Neural cell (in vitro differentiated cells): ENCODE results near the gene SLCO2A1. TPM values are rescaled to one million over a fixed set of nuclear protein-coding genes. Genes with fewer than 3 reads are reported as not detected.

Source experiments
- H2AFZ ChIP-seq: fragments of 200-600, 300-800 bp; sonication (generic), shearing (Covaris generic); 2 replicates; pipeline ENCODE4 v1.6.0; 2014; ENCODE audit warnings: low read depth, mild to moderate bottlenecking, antibody characterized with exemption, low read length, moderate library complexity
- H3F3A ChIP-seq: fragments of 200-600 bp; shearing (Covaris generic); 2 replicates; pipeline ENCODE4 v1.6.1; 2016; ENCODE audit warnings: mild to moderate bottlenecking, moderate library complexity, mixed read lengths, antibody characterized with exemption, low read length; ENCODE audit not compliant: insufficient read depth, poor library complexity, severe bottlenecking
- H3K27ac ChIP-seq: fragments of 200-600, 300-800 bp; sonication (generic), shearing (Covaris generic); 2 replicates; pipeline ENCODE4 v1.5.1; 2014; ENCODE audit warnings: mild to moderate bottlenecking, low read length, moderate library complexity
- H3K27me3 ChIP-seq: fragments of 300-800, 200-600 bp; sonication (generic), shearing (Covaris generic); 2 replicates; pipeline ENCODE4 v1.6.0; 2014; ENCODE audit warnings: mild to moderate bottlenecking, low read depth, low read length, moderate library complexity; ENCODE audit not compliant: insufficient read depth
- H3K36me3 ChIP-seq: fragments of 300-800, 200-600 bp; sonication (generic), shearing (Covaris generic); 2 replicates; pipeline ENCODE4 v1.5.1; 2014; ENCODE audit warnings: mild to moderate bottlenecking, antibody characterized with exemption, low read length, moderate library complexity; ENCODE audit not compliant: insufficient read depth
- H3K4me2 ChIP-seq: fragments of 300-800, 200-600 bp; sonication (generic), shearing (Covaris generic); 2 replicates; pipeline ENCODE4 v1.6.0; 2014; ENCODE audit warnings: mild to moderate bottlenecking, low read length
- H3K4me3 ChIP-seq: fragments of 300-800, 200-600 bp; sonication (generic), shearing (Covaris generic); 2 replicates; pipeline ENCODE4 v1.5.1; 2014; ENCODE audit warnings: mild to moderate bottlenecking, low read length, moderate library complexity
- H3K79me2 ChIP-seq: fragments of 200-600 bp; shearing (Covaris generic); replicated peaks from 2 replicates; pipeline ENCODE4 v1.6.0; 2014; ENCODE audit warnings: mild to moderate bottlenecking, low read length, moderate library complexity; ENCODE audit not compliant: insufficient read depth
- H3K9ac ChIP-seq: fragments of 300-800, 200-600 bp; sonication (generic), shearing (Covaris generic); 2 replicates; pipeline ENCODE4 v1.6.1; 2016; ENCODE audit warnings: mild to moderate bottlenecking, low read length, mixed read lengths
- H3K9me2 ChIP-seq: fragments of 200-600 bp; shearing (Covaris generic); 2 replicates; pipeline ENCODE4 v1.6.1; 2016; ENCODE audit warnings: mild to moderate bottlenecking, low read length, mixed read lengths; ENCODE audit not compliant: insufficient read depth
- H3K9me3 ChIP-seq: fragments of 200-600, 300-800 bp; sonication (generic), shearing (Covaris generic); 2 replicates; pipeline ENCODE4 v1.6.1; 2016; ENCODE audit warnings: mild to moderate bottlenecking, mixed run types, low read length, moderate library complexity, mixed read lengths
- H4K20me1 ChIP-seq: fragments of 200-600 bp; shearing (Covaris generic); 2 replicates; pipeline ENCODE4 v1.6.1; 2016; ENCODE audit warnings: mild to moderate bottlenecking, mixed run types; ENCODE audit not compliant: insufficient read depth
- CTCF ChIP-seq: fragments of 450-650 bp; IDR thresholded peaks from 2 replicates; pipeline ENCODE4 v1.5.1; 2014; ENCODE audit warnings: antibody characterized with exemption, mild to moderate bottlenecking, moderate library complexity; ENCODE audit not compliant: poor library complexity, severe bottlenecking
- EP300 ChIP-seq: fragments of 450-650 bp; conservative IDR thresholded peaks from 2 replicates; pipeline ENCODE4 v1.6.1; 2014; ENCODE audit warnings: antibody characterized with exemption, mild to moderate bottlenecking, moderate library complexity; ENCODE audit not compliant: poor library complexity, severe bottlenecking
- EZH2 ChIP-seq: fragments of 200-600, 300-800 bp; shearing (Covaris generic), sonication (generic); IDR thresholded peaks from 2 replicates; pipeline ENCODE4 v1.6.1; 2014; ENCODE audit warnings: antibody characterized with exemption, low read length, borderline replicate concordance, mild to moderate bottlenecking; ENCODE audit not compliant: insufficient read depth, poor library complexity, severe bottlenecking
- MXI1 ChIP-seq: fragments of 450-650 bp; conservative IDR thresholded peaks from 2 replicates; pipeline ENCODE4 v1.6.1; 2014; ENCODE audit warnings: antibody characterized with exemption, mild to moderate bottlenecking; ENCODE audit not compliant: poor library complexity, severe bottlenecking
- POLR2AphosphoS5 ChIP-seq: IDR thresholded peaks from 2 replicates; pipeline ENCODE4 v1.6.1; 2012
- RAD21 ChIP-seq: fragments of 450-650 bp; conservative IDR thresholded peaks from 2 replicates; pipeline ENCODE4 v1.6.1; 2014; ENCODE audit warnings: antibody characterized with exemption, mild to moderate bottlenecking, moderate library complexity
- REST ChIP-seq: IDR thresholded peaks from 2 replicates; pipeline ENCODE4 v1.6.1; 2012; ENCODE audit warnings: borderline replicate concordance
- SMC3 ChIP-seq: fragments of 450-650 bp; conservative IDR thresholded peaks from 2 replicates; pipeline ENCODE4 v1.6.1; 2014; ENCODE audit warnings: antibody characterized with exemption, mild to moderate bottlenecking, moderate library complexity; ENCODE audit not compliant: poor library complexity
- TAF1 ChIP-seq: IDR thresholded peaks from 2 replicates; pipeline ENCODE4 v1.6.1; 2012; ENCODE audit warnings: low read depth
- polyA plus RNA-seq: library from polyadenylated mRNA; depleted of rRNA; stranded (reverse); fragments of >200 nt; gene quantifications from 2 replicates; pipeline ENCODE4 v1.2.3, GENCODE V29; 2014

SLCO2A1 gene
- polyA plus RNA-seq, 1 donor from 2014 or later, result not detected

- Histone ChIP-seq H3K4me3 (no peak overlapping the region), H3K9ac (no peak overlapping the region), H3K4me2 (no peak overlapping the region), H3K9me2 (no peaks in the 10 kb centered on the region), H3K9me3 (no peaks in the 10 kb centered on the region), H4K20me1 (no peaks in the 10 kb centered on the region), H3K36me3 (no peaks in the 10 kb centered on the region), H3K27ac (no peak overlapping the region), H3F3A (no peaks in the 10 kb centered on the region), H3K79me2 (no peaks in the 10 kb centered on the region), H2AFZ (no peak overlapping the region), H3K27me3 (no peaks in the 10 kb centered on the region)
- no peak for TF ChIP-seq EP300
- no peak for TF ChIP-seq TAF1
- no peak for TF ChIP-seq MXI1
- TF ChIP-seq SMC3, result no peak
- TF ChIP-seq RAD21, result no peak
- no peak for TF ChIP-seq POLR2AphosphoS5
- no peak for TF ChIP-seq REST
- no peak for TF ChIP-seq CTCF
- TF ChIP-seq EZH2, result no peak
These were observed 64.6 kb downstream of the SLCO2A1 start for GRCh38 chr3:133965013-133965570.

- H3F3A ChIP-seq, result no peaks in the 10 kb centered on the region
- H3K79me2 ChIP-seq, result no peaks in the 10 kb centered on the region
- H3K4me3 ChIP-seq, result no peak overlapping the region
- H3K27me3 ChIP-seq, result no peaks in the 10 kb centered on the region
- no peaks in the 10 kb centered on the region for H4K20me1 ChIP-seq
- H3K9me2 ChIP-seq, result no peaks in the 10 kb centered on the region
- no peak overlapping the region for H3K9ac ChIP-seq
- H3K4me2 ChIP-seq, result no peak overlapping the region
- no peak for TF ChIP-seq MXI1
- no peak for TF ChIP-seq EP300
- no peak for TF ChIP-seq TAF1
- TF ChIP-seq EZH2, result no peak
- TF ChIP-seq CTCF, result no peak
- TF ChIP-seq POLR2AphosphoS5, result no peak
- TF ChIP-seq REST, result no peak
- no peak for TF ChIP-seq SMC3
- no peak for TF ChIP-seq RAD21
- H3K36me3 ChIP-seq, result no peaks in the 10 kb centered on the region
- H3K27ac ChIP-seq, result no peak overlapping the region
- no peaks in the 10 kb centered on the region for H3K9me3 ChIP-seq
- no peak overlapping the region for H2AFZ ChIP-seq
These were observed 65.2 kb downstream of the SLCO2A1 start for GRCh38 chr3:133964547-133964946.
